GM23338 (cell line): Measurements from ENCODE around the gene EXPH5. TPM values are rescaled to one million over a fixed set of nuclear protein-coding genes. Genes with fewer than 3 reads are reported as not detected.

Experiments used
- ATAC-seq: fragments of 200-7000 bp; cut with Tn5 transposase; 3 replicates; pipeline ENCODE4 v1.9.1; 2020
- DNase-seq: peaks from one replicate; pipeline ENCODE4 v3.0.0-alpha.2; 2015; ENCODE audit warnings: low spot score
- H2AFZ ChIP-seq: fragments of 200-600 bp; sonication (generic); 2 replicates; pipeline ENCODE4 v1.8.0; 2016; ENCODE audit warnings: antibody characterized with exemption, mild to moderate bottlenecking, moderate library complexity
- H3F3A ChIP-seq: fragments of 200-600 bp; sonication (generic); replicated peaks from 2 replicates; pipeline ENCODE4 v1.8.0; 2017; ENCODE audit warnings: antibody characterized with exemption, mixed run types, low read depth
- H3K27ac ChIP-seq: fragments of 200-600 bp; sonication (generic); 2 replicates; pipeline ENCODE4 v1.6.1; 2016; ENCODE audit warnings: low read depth
- H3K27me3 ChIP-seq: fragments of 200-600 bp; sonication (generic); 2 replicates; pipeline ENCODE4 v1.8.0; 2016; ENCODE audit warnings: mild to moderate bottlenecking, mixed run types, moderate library complexity; ENCODE audit not compliant: insufficient read depth
- H3K36me3 ChIP-seq: fragments of 200-600 bp; sonication (generic); 2 replicates; pipeline ENCODE4 v1.8.0; 2016; ENCODE audit warnings: mild to moderate bottlenecking; ENCODE audit not compliant: insufficient read depth
- H3K4me1 ChIP-seq: fragments of 200-600 bp; sonication (generic); 2 replicates; pipeline ENCODE4 v1.8.0; 2016; ENCODE audit warnings: mild to moderate bottlenecking, moderate library complexity; ENCODE audit not compliant: insufficient read depth
- H3K4me2 ChIP-seq: fragments of 200-600 bp; sonication (generic); 2 replicates; pipeline ENCODE4 v1.7.1; 2017; ENCODE audit warnings: mixed run types
- H3K4me3 ChIP-seq: fragments of 200-600 bp; sonication (generic); 2 replicates; pipeline ENCODE4 v1.6.1; 2016; ENCODE audit warnings: mixed run types
- H3K79me2 ChIP-seq: fragments of 200-600 bp; sonication (generic); replicated peaks from 2 replicates; pipeline ENCODE4 v1.8.0; 2017; ENCODE audit warnings: mild to moderate bottlenecking; ENCODE audit not compliant: insufficient read depth
- H3K9me2 ChIP-seq: fragments of 200-600 bp; sonication (generic); 2 replicates; pipeline ENCODE4 v1.8.0; 2017; ENCODE audit not compliant: insufficient read depth
- H4K20me1 ChIP-seq: fragments of 200-600 bp; sonication (generic); replicated peaks from 2 replicates; pipeline ENCODE4 v1.8.0; 2017; ENCODE audit warnings: mild to moderate bottlenecking; ENCODE audit not compliant: insufficient read depth
- H3K27ac Mint-ChIP-seq: 2 replicates; pipeline ENCODE4 v1.8.0; 2020; ENCODE audit warnings: inconsistent platforms, mild to moderate bottlenecking, moderate library complexity, mixed read lengths
- H3K27me3 Mint-ChIP-seq: 3 replicates; pipeline ENCODE4 v1.8.0; 2022; ENCODE audit warnings: low read depth, mild to moderate bottlenecking, moderate library complexity, mixed read lengths, inconsistent platforms; ENCODE audit not compliant: insufficient read depth, poor library complexity
- H3K36me3 Mint-ChIP-seq: 3 replicates; pipeline ENCODE4 v1.8.0; 2021; ENCODE audit warnings: low read depth, mild to moderate bottlenecking, inconsistent platforms, moderate library complexity, mixed read lengths
- H3K4me1 Mint-ChIP-seq: 3 replicates; pipeline ENCODE4 v1.8.0; 2020; ENCODE audit warnings: mild to moderate bottlenecking, inconsistent platforms, mixed read lengths
- H3K4me3 Mint-ChIP-seq: 3 replicates; pipeline ENCODE4 v1.8.0; 2021; ENCODE audit warnings: moderate library complexity, mild to moderate bottlenecking, inconsistent platforms, mixed read lengths
- H3K9me3 Mint-ChIP-seq: 3 replicates; pipeline ENCODE4 v1.8.0; 2020; ENCODE audit warnings: moderate library complexity, mild to moderate bottlenecking, inconsistent platforms, mixed read lengths
- CREB1 ChIP-seq: fragments of 250-450 bp; sonication (Bioruptor Pico); IDR thresholded peaks from 2 replicates; pipeline ENCODE4 v1.5.0; 2020; ENCODE audit warnings: low read depth, mild to moderate bottlenecking, moderate library complexity
- CTCF ChIP-seq, 2 experiments: fragments of 200-600 bp in 1 of 2; sonication (generic) in 1 of 2; conservative IDR thresholded peaks; 2 replicates each; pipeline versions ENCODE4 v1.5.1 to v1.6.1; 2016 to 2017; ENCODE audit warnings: antibody characterized with exemption in 2 of 2, low read depth in 2 of 2, mild to moderate bottlenecking in 2 of 2, moderate library complexity in 1 of 2
- ETS1 ChIP-seq: IDR thresholded peaks from 2 replicates; pipeline ENCODE4 v1.6.1; 2016; ENCODE audit warnings: antibody characterized with exemption
- EZH2phosphoT487 ChIP-seq: fragments of 200-600 bp; sonication (generic); IDR thresholded peaks from one replicate; pipeline ENCODE4 v1.8.1; 2018; ENCODE audit warnings: antibody characterized with exemption; ENCODE audit not compliant: unreplicated experiment
- POLR2AphosphoS5 ChIP-seq: IDR thresholded peaks from 2 replicates; pipeline ENCODE4 v1.6.1; 2016; ENCODE audit warnings: antibody characterized with exemption, low read depth
- ZNF114 ChIP-seq: fragments of 250-450 bp; sonication (Bioruptor Pico); IDR thresholded peaks from 2 replicates; pipeline ENCODE4 v1.5.0; 2020; ENCODE audit warnings: mild to moderate bottlenecking, moderate library complexity
- ZNF331 ChIP-seq: fragments of 250-450 bp; sonication (Bioruptor Pico); IDR thresholded peaks from 2 replicates; pipeline ENCODE4 v1.5.0; 2020; ENCODE audit warnings: low read depth, mild to moderate bottlenecking, moderate library complexity
- polyA plus RNA-seq: library from polyadenylated mRNA; unstranded; fragments of >200 nt; fragmentation: Nextera tagmentation; extraction: Ambion mirVana; gene quantifications from 2 replicates; pipeline ENCODE4 v1.2.1, GENCODE V29; 2016
- total RNA-seq: library from RNA; depleted of rRNA; stranded (reverse); fragments of >200 nt; shearing (Covaris generic); gene quantifications from 2 replicates; pipeline ENCODE4 v1.2.3, GENCODE V29; 2014
- TF ChIP-seq, protein P1 (sequence below): IDR thresholded peaks from one replicate; pipeline ENCODE4 v1.6.1; 2018; ENCODE audit warnings: antibody characterized with exemption; ENCODE audit not compliant: unreplicated experiment

The EXPH5 gene
- total and polyA plus RNA-seq, 2 experiments from 2014 or later, result 3.6 to 12.6 TPM

DNA sequence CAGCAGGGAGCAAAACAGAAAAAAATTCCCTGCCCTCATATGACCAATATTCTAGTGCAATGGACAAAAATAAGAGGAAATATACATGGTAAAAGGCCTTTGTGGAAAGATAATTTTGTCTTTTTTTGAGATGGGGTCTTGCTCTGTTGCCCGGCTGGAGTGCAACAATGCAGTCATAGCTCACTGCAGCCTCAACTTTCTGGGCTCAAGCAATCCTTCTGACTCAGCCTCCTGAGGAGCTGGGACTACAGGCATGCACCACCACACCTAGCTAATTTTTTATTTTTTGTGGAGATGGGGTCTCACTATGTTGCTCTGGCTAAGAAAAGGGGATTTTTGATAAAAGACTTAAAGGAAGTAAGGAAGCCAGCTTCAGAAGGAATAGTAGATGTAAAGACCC lies 45.6 kb upstream of the EXPH5 start:
- Histone ChIP-seq H3K27me3 (no peaks in the 10 kb centered on the region), H3K79me2 (no peaks in the 10 kb centered on the region), H3F3A (no peaks in the 10 kb centered on the region), H3K36me3 (no peaks in the 10 kb centered on the region), H3K9me2 (no peaks in the 10 kb centered on the region), H2AFZ (no peak overlapping the region), H3K27ac (no peak overlapping the region), H3K4me2 (no peak overlapping the region), H3K4me1 (0 out of 2 replicates have a peak, but pooled peaks cover 3% of the 10 kb centered on the region), H4K20me1 (no peaks in the 10 kb centered on the region), H3K4me3 (no peak overlapping the region)
- Mint-ChIP-seq H3K4me3 (no peak overlapping the region), H3K27ac (no peak overlapping the region), H3K9me3 (peaks cover 22% of the 10 kb centered on the region), H3K27me3 (no peaks in the 10 kb centered on the region), H3K36me3 (peaks cover 20% of the 10 kb centered on the region), H3K4me1 (peaks cover 3% of the 10 kb centered on the region; the same call in 2 of the 3 replicates)
- DNase-seq (no peak), ATAC-seq (no peak)
- TF ChIP-seq, protein P1, sequence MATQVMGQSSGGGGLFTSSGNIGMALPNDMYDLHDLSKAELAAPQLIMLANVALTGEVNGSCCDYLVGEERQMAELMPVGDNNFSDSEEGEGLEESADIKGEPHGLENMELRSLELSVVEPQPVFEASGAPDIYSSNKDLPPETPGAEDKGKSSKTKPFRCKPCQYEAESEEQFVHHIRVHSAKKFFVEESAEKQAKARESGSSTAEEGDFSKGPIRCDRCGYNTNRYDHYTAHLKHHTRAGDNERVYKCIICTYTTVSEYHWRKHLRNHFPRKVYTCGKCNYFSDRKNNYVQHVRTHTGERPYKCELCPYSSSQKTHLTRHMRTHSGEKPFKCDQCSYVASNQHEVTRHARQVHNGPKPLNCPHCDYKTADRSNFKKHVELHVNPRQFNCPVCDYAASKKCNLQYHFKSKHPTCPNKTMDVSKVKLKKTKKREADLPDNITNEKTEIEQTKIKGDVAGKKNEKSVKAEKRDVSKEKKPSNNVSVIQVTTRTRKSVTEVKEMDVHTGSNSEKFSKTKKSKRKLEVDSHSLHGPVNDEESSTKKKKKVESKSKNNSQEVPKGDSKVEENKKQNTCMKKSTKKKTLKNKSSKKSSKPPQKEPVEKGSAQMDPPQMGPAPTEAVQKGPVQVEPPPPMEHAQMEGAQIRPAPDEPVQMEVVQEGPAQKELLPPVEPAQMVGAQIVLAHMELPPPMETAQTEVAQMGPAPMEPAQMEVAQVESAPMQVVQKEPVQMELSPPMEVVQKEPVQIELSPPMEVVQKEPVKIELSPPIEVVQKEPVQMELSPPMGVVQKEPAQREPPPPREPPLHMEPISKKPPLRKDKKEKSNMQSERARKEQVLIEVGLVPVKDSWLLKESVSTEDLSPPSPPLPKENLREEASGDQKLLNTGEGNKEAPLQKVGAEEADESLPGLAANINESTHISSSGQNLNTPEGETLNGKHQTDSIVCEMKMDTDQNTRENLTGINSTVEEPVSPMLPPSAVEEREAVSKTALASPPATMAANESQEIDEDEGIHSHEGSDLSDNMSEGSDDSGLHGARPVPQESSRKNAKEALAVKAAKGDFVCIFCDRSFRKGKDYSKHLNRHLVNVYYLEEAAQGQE, result no peak
- TF ChIP-seq POLR2AphosphoS5 (no peak), CTCF (conservative IDR thresholded peaks at IDR 0.05; ENCODE audit: low read depth in 2 of 2) (no peak), ZNF114 (CRISPR knock-in tag) (no peak)

GRCh38 chr11:108636222-108636621 lies 42.7 kb upstream of the EXPH5 start:
- H4K20me1 ChIP-seq, result no peaks in the 10 kb centered on the region
- peaks cover 10% of the 10 kb centered on the region for H3K4me1 ChIP-seq
- H3K79me2 ChIP-seq, result no peaks in the 10 kb centered on the region
- no peak overlapping the region for H3K27ac Mint-ChIP-seq
- no peak for DNase-seq
- peaks cover 5% of the 10 kb centered on the region for H3K36me3 Mint-ChIP-seq
- no peaks in the 10 kb centered on the region for H3K27me3 Mint-ChIP-seq
- H3K9me3 Mint-ChIP-seq, result peaks cover 7% of the 10 kb centered on the region
- no peaks in the 10 kb centered on the region for H3K9me2 ChIP-seq
- peaks cover 12% of the 10 kb centered on the region for H3K4me1 Mint-ChIP-seq
- H2AFZ ChIP-seq, result no peak overlapping the region
- H3K4me3 Mint-ChIP-seq, result no peak overlapping the region
- no peaks in the 10 kb centered on the region for H3K27me3 ChIP-seq
- H3K27ac ChIP-seq, result no peak overlapping the region
- H3F3A ChIP-seq, result no peaks in the 10 kb centered on the region
- ATAC-seq, result no peak
- TF ChIP-seq ETS1 (no peak), ZNF331 (CRISPR knock-in tag) (no peak), EZH2phosphoT487 (no peak), CREB1 (CRISPR knock-in tag) (no peak)
- TF ChIP-seq, protein P1, result no peak
- H3K4me3 ChIP-seq, result no peak overlapping the region
- H3K4me2 ChIP-seq, result no peak overlapping the region
- H3K36me3 ChIP-seq, result no peaks in the 10 kb centered on the region
